NCI-H2227 (cell line): ENCODE data around the gene VAV2.
A peak's percentile ranks its signal among the peaks of the same experiment; 100 is the strongest.
"Not testable (repeated sequence)": the region's sequence is repeated elsewhere in the genome, so short reads cannot be mapped to it uniquely, and the experiment has no call there.

Source experiments
- DNase-seq: peaks from one replicate; lab custom pipeline; 2025; ENCODE audit not compliant: unreplicated experiment; lab: John Stamatoyannopoulos, UW

Gene VAV2

DNA sequence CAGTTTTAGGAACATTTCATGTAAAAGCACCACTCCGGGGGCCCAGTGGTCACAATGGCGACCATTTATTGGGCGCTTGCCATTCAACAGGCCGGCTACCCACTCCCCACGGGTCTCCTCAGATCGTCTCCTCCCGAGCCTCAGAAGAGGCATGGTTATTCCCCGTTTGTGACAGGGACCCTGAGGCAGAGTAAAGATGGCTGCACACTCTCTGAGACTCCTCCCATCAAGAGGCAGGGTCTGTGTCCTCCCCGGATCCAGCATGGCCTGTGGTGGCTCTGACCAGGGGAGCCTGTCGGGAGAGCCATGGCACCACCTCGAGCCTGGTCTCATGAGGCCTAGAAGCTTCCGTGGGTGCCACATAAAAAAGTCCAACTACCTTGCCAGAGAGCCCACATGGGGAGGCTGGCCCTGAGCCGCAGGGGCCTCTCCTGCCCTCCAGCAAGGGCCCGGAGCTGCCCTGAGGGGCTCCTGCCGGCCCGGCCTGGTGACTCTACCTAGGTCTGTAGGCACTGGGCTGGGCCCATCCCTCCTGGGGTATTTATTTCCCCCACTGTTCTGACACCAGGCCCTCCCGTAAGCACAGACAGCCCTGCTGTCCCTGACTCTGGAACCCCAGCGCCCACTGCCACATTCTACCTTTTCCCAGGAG lies 90.8 kb downstream of the VAV2 start:
- DNase-seq = no peak

DNA sequence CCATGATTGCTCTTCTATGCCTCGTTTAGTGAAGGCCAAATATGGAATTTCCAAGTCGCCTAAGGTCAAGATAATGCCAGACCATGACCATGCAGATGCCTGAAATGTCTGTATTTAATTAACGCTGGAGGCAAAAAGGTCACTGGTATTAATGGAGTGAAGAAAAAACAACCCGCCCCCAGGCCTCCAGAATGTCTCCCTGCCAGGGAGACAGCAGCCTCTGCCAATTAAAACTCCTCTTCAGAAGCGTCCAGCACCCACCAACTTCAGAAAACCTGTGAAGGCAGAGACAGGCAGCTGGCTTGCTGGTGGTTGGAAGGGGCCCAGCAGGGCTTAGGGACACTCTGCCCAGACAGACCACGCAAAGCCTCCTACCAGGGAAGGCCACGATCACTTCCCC lies 94.4 kb downstream of the VAV2 start:
- DNase-seq = no peak

DNA sequence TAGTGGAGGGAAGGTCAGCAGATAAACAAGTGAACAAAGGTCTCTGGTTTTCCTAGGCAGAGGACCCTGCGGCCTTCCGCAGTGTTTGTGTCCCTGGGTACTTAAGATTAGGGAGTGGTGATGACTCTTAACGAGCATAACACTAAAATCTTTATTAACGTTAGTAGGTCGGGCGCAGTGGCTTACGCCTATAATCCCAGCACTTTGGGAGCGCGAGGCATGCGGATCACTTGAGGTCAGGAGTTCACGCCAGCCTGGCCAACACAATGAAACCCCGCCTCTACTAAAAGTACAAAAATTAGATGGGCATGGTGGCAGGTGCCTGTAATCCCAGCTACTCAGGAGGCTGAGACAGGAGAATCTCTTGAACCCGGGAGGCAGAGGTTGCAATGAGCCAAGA lies 96.1 kb downstream of the VAV2 start:
- DNase-seq = not testable (repeated sequence)

DNA sequence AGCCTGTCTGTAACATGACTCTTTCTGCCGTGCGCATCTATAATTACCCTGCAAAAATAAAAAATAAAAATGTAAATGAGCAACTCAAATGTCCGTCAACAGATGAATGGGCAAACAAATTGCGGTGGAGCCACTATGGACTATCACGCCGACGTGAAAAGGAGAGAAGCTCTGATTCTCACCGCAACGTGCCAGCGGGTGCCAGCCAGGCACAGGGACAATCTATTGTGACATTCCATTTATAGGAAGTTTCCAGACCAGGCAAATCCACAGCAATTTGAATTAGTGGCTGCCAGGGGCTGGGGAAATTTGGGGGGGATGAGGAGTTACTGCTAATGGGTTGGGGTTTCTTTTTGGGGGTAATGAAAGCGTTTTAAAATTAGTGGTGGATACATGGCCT lies 96.8 kb downstream of the VAV2 start:
- no peak for DNase-seq

DNA sequence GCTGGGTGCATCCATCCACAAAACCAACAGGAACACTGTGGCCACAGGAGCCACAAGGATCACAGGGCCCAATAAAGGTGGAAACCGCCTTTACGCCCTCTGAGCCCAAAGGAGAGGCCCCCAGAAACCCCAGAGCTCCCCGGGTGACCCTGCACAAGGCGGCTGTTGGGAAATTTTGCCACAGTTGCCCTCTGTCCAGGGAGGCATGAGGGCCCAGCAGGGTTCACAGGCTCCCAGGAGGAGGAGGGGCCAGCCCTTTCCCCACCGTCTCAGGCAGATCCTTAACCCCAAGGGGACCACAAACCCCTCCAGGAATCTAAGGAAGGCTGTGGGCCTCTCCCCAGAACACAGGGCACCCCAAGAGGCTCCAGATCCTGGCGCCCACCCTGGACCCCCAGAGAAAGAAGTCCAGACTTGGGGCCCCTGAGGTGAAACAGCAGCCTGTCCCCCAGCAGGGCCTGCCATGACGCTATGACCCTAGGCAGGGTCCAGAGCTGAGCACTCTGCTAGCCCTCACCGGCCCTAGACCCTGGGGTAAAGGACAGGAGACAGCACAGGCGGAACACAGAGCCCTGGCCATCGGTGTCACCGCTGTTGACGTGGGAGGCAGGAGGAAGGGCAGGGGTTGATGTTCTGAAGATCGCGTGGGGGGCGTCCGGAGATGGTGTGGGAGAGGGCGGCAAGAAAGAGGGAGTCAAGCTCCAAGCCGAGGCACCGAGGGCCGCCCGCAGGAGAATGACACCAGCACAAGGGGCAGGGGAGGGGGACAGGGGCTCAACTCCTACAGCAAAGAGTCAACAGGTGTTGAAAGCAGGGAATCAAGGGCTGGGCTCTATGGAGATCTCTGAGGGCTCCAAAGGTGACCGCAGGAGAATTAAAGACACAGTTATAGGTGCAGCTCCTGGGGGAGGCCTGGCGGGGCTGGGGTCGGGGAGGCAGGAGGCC lies 97.5 kb downstream of the VAV2 start:
- DNase-seq = no peak

DNA sequence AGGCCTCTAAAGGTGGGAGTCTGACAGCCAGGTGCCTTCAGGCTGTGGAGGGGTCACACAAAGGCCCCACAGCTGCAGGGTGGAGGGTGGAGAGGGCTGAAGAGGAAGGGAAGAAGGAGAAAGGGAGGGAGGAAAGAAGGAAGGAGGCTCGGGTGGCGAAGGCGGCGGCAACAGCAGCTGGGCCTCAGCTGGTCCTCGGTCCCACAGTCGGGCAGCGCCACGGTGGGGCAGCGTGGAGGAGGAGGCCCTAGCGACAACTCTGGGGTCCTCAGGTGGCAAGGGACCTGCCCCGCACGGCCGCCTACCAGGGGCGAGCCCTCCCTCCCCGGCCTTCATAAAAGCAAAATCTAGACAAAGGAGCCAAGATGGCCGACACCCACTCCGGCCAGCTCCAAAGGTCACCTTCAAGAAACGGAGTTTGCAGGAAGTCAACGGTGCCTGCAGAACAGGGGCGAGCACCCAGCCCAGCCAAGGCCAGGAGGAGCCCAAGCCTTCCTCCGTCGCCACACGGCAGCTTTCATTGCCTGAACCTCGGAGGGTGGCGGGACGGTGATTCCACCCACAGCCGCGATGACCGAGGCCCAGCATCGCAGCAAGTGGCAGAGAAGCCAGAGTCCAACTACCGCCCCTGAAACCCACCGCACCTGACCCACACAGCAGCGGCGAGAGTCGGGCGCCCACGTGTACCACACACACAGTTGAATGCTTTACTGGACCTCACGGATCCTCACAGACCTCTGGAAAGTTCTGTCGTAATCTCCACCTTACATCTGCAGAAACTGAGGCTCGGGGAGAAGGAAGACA lies 98.7 kb downstream of the VAV2 start:
- DNase-seq = no peak

DNA sequence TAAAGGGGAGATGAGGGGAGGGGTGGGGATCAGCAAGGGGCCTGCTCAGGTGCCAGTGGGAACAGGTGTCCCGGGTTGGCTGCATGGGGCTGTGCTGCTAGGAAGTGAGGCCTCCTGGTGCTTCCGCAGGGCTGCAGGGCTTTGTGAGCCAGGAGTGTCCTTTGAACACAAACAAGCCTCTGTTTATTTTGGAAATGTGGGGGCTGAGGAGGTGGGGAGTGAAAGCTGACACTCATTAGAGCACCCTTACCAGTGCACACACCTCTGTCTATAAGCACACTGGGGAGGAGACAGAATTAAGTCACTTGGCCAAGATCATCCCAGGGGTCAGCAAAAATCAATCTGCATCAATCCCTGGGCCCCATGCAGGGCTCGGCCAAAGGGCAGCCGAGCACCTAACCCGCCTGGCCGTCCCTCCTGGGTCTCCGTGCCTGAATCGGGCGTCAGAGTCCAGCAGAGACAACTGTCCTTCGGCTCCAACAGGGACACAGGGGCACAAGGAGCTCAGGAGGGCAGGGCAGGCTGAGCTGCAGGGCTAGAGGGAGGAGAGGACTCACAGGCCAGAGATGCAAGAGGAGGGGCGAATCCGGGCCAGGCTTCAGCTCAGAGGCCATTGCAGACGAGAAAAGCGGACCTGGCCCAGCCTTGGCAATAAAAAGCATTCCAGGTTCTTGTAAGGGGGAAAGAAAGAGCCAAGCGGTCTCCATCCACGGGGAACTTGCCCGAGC lies 99.8 kb downstream of the VAV2 start:
- DNase-seq = no peak

DNA sequence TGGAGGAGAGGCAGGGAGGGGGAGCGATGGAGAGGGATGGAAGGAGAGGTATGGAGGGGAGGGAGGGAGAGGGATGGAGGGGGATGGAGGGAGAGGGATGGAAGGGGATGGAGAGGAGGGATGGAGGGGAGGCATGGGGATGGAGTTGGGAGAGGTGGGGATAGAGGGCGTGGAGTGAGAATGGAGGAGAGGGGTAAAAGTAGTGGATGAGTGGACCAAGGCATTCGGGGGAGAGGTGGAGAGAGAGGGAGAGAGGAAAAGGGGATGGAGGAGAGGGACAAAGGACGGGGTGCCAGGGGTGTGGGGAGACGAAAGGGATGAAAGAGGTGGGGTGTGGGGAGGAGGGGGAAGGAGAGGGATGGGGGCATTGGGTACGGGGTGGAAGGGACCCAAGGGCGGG lies 100.4 kb downstream of the VAV2 start:
- no peak for DNase-seq

DNA sequence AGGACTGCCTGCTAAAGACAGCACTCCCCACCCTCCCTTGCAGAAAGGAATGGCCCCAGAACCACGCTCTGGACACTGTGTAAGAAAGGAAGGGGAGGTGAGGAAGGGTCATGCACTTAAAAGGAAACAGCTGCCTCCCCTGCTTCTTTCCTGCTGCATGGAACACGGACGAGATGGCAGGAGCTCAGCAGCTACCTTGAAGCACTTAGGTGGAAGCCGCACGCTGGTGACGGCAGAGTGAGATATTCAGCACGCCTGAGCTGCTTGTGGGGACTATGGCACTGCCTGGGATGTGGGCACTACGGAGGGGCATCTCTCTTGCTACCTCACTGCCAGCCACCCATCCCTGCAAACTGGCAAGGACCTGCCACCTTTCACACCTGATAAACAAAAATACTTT lies 101.5 kb downstream of the VAV2 start:
- no peak for DNase-seq

DNA sequence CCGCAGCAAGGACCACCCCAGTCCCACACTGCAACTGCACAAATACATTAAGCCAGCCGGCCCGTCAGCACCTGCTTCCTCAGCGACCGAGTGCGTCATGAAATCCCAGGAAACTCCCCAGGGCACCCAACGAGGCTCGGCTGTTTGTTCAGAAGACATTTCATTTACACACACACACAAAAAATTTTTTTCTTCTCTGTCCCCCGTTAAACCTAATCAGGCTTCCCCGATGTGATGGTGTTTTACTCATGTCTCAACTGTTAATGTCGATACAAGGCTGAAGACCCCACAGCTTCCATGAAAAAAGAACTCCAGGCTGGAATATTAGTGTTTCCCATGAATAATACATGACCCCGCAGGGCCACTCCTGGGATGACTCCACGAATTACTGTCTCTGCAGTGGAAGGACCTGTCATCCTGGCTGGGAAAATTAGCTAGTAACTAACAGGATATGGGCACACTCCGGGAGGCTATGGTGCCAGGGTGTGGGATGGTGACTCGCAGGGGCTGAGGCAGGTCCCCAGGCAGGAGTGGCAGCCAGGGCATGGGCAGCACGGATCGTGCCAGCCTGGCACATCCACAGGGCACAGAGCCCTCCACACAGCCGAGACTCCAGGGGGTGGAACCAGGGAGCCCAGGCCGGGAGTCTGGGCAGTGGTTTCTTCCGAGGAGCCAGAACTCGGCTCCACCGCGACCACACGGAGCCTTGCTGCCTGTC lies 102.4 kb downstream of the VAV2 start:
- no peak for DNase-seq

DNA sequence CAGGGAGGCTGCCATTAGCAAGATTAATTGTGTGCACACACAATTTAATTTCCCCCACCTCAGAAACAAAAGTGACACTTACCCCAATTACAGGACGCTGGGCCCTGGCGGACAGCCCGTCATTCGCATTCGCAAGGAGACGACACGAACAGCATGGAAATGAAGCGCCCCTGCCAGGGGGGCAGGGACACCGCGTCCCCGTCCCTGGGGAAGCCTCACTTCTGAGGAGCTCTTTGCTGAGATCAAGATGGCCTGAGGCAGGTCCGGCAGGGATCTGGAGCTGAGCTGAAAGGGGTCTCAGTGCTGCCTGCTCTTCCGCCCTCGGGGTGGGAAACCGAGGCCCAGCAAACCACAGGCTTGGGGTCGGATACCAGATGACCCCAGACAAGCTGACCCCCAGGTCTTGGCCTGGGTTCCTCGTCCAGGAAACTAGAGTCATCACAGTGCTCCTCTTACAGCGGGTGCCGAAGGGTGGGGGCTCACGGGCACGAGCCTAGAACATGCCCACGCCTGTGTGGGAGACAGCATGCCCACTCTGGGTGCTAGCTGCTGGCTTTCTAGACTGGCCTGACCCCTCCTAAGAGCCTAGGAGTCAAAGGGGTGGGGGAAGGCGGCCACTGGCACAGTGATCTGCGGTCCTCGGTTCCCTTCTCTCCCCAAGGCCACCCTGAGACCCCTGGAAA lies 103.2 kb downstream of the VAV2 start:
- DNase-seq = peak; percentile 42

DNA sequence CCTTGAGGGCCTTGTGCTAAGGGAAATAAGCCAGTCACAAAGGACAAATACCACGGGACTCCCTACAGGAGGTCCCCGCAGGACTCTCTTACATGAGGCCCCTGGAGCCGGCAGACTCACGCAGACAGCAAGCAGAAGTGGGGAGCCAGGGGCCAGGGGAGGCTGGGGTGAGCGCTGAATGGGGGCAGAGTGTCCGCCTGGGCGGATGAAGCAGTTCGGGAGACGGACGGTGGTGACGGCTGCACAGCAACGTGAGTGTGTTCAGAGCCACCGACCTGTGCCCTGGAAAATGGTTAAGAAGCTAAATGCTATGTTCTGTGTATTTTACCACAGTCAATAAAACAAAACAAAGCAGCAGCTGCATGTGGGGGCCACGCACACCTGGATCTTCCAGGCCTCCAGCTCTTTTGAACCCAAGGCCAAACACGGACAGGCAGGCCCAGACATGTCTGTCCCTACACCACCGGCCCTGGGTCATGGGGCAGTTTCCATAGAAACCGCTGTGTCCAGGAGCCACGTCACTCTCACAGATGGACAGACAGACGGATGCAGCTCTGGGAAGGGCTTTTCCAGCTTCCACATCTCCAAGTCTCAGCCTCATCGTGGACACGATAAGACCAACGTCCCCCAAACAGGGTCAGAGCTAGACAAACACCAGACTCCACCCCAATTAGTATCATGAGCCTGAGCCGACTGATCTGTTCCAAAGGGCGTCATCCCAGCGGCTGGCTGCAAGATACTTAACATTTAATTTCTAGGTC lies 103.9 kb downstream of the VAV2 start:
- DNase-seq = peak; percentile 68

DNA sequence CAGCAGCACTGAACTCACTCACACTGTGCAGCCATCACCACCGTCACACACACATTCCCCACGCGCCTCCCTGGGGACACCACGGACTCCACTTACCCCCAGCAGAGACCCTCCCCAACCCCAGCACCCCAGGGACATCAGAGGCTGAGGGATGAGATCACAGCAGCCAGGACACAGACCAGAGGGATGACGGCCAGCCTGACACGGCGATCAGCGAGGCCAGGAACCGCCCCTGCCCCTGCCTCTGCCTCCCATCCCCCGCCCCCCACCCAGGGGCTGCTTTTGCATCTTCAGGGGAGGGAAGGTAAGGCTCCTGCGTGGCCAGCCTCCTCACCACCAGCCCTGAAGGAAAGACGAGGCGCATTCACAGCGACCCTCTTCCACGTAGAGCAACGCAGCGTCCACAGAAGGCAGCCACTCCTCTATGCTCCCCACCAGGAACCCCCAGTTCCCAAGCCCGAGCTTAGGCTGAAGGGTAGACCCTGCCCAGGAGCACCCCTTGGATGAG lies 104.5 kb downstream of the VAV2 start:
- no peak for DNase-seq

DNA sequence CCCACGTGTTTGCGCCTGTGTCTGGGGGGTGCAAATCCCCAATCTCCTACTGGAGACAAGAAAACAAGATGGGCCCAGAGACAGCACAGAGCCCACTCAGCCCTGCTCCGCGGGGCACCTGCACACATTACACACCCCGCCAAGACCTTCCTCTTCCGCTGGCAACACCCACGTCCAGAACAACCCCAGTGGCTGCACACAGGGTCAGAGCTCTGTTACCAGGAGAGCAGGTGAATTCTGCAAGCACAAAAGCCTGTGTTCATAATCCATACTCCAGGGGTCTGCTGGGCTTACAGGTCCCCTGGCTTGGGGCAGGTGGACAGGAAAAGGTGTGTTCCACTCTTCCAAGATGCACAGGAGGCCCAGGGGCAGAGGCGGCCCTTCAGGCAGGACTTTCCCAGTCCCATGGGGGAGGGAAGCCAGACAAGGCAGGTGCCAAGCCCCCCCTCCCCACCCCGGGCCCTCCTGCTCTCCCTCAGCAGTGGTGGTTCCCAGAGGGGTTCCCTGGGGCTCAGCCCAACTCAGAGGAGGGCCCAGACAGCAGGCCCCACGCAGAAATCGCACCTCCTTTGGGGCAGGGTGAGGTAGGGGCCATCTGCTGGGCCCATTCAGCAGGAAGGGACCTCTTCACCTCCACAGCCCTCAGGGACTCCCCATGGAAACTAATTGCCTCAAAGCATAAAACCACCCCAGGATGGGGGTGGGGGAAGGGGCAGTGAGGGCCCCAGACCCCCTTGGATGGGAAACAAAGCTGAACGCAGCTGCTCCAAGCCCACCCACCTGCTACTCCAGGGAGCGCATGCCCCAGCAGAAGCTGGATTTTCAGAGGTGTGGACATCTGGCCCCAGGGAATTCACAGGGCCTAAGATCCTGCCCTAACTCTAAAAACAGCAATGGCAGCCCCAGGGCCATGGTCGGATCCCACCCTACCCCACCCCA lies 105.3 kb downstream of the VAV2 start:
- no peak for DNase-seq

DNA sequence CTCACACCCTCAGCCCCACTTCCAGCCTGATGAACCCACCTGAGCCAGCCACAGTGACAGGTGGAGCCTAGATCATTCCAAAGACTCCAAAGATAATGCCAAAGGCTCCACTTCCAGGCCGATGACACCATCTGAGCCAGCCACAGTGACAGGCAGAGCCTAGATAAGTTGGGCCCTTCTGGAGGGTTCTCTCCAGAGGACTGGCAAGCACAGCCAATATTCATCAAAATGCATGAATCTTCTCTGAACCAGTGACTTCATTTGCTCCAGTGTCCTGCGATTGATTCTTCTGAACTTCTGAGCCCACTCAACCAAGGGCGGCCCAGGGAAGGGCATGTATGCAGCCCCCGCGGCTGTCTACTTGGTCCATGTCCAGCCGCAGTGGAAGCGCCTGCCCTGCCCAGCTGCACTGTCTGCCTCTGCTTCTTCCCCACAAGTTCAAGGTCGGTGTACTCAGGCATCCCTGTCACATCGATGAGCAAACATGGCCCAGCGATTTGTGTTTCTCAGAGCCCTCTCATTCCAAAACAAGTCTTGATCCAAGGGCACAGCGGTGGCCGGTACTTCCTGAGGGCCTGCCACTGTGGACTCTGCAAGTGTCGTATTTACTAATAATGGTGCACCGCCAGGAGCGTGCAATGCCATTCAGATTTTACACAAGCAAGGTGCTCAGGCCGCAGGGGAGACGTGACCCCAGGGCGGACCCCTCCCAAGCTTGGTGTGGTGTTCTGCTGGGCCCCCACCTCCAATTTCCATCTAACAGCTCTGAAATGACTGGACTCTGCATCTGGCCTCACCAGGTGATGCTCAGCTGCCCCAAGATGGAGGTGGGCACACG lies 107.0 kb downstream of the VAV2 start:
- no peak for DNase-seq

DNA sequence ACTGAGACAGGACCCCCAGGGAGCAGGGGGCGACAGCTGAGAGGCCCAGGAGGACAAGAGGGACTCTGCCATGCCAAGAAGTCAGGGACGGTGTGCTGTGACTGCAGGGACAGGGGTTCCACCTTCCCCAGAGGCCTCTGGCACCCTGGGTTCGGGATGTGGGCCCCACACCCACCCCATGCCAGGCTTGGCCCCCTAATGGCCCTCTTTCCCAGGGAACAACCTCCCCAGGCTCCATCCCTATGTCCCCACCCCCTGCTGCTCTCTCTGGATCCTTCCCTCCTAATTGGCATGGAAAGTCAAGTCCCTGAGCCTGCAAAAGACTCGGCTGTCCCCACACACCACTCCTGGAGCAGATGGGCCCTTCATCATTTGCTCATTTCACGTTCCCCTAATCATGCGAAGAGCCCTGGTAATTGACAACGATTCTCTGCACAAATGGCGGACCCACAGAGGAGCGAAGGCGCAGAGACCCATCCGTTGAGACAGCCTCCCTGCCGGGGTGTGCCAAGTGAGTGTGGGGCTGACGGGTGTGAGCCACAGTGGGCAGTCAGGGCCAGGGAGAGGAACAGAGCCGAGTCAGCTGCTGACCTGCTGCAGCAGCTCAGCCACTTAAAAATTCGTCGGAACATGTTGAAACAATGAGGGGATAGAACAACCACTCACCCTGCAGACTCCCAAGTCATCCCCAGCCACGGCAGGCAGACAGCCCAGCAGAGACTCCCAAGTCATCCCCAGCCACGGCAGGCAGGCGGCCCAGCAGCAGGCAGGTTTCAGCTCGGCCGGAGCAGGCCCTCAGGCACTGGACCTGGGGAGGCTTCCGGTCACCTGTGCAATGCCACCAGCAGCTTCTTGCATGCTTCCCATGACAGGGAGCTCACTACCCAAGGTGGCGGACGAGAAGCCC lies 109.0 kb downstream of the VAV2 start:
- peak; percentile 23 for DNase-seq
